ENCODE measurements around the gene SPP2. TPM values are rescaled to one million over a fixed set of nuclear protein-coding genes. Genes with fewer than 3 reads are reported as not detected.

Gene SPP2
- total RNA-seq, 1 experiment from 2014 or later = not detected

GRCh38 chr2:234029150-234029733 lies 21.3 kb upstream of the SPP2 start (continued):
- TF ChIP-seq CDX4 (CRISPR knock-in tag; IDR thresholded peaks at IDR 0.05; ENCODE audit: borderline replicate concordance) = no peak
- TF ChIP-seq, protein P1, sequence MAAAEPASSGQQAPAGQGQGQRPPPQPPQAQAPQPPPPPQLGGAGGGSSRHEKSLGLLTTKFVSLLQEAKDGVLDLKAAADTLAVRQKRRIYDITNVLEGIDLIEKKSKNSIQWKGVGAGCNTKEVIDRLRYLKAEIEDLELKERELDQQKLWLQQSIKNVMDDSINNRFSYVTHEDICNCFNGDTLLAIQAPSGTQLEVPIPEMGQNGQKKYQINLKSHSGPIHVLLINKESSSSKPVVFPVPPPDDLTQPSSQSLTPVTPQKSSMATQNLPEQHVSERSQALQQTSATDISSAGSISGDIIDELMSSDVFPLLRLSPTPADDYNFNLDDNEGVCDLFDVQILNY (CRISPR knock-in tag; IDR thresholded peaks at IDR 0.05) = no peak
- TF ChIP-seq ARID4B (CRISPR knock-in tag; IDR thresholded peaks at IDR 0.05; ENCODE audit: borderline replicate concordance) = no peak
- no peak for TF ChIP-seq SOX15 (CRISPR knock-in tag; IDR thresholded peaks at IDR 0.05)
- TF ChIP-seq AR (CRISPR knock-in tag; IDR thresholded peaks at IDR 0.05) = no peak
- TF ChIP-seq, protein P2, sequence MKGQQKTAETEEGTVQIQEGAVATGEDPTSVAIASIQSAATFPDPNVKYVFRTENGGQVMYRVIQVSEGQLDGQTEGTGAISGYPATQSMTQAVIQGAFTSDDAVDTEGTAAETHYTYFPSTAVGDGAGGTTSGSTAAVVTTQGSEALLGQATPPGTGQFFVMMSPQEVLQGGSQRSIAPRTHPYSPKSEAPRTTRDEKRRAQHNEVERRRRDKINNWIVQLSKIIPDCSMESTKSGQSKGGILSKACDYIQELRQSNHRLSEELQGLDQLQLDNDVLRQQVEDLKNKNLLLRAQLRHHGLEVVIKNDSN (CRISPR knock-in tag; IDR thresholded peaks at IDR 0.05) = no peak

DNA sequence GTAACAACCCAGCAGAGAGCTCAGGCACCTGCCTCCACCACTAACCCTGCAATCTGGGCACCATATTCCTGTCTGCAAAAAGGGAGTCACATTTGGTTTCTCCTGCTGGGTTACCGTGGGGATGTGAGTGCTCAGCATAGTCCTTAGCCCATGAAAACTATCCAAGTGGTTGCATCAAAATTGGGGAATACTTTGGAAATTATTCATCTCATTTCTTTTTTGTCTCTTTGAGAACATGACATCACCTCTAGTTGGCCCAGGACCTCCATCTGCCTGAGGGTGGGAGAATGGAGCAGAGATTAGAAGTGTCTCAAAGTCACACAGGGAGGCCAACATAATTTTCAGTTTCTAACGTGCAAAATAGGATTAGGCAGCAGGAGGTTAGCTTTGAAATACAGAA lies 19.3 kb upstream of the SPP2 start:
- H3K4me3 Mint-ChIP-seq = no peak overlapping the region
- TF ChIP-seq TP53 (CRISPR knock-in tag; IDR thresholded peaks at IDR 0.05) (no peak), AR (CRISPR knock-in tag; IDR thresholded peaks at IDR 0.05) (no peak)
- peaks cover 9% of the 10 kb centered on the region for H3K27me3 Mint-ChIP-seq (ENCODE audit: low read depth)
- 0 out of 2 replicates have a peak, but pooled peaks cover 2% of the 10 kb centered on the region for H3K4me1 Mint-ChIP-seq
- DNase-seq (ENCODE audit: low spot score) (no peak), ATAC-seq (no peak)
- peaks cover 5% of the 10 kb centered on the region; the same call in 1 of the 2 replicates for H3K36me3 Mint-ChIP-seq
- no peak overlapping the region for H3K27ac Mint-ChIP-seq
- peaks cover 15% of the 10 kb centered on the region for H3K9me3 Mint-ChIP-seq
- CTCF ChIA-PET = no interaction called here
- POLR2A ChIA-PET = no interaction called here

DNA sequence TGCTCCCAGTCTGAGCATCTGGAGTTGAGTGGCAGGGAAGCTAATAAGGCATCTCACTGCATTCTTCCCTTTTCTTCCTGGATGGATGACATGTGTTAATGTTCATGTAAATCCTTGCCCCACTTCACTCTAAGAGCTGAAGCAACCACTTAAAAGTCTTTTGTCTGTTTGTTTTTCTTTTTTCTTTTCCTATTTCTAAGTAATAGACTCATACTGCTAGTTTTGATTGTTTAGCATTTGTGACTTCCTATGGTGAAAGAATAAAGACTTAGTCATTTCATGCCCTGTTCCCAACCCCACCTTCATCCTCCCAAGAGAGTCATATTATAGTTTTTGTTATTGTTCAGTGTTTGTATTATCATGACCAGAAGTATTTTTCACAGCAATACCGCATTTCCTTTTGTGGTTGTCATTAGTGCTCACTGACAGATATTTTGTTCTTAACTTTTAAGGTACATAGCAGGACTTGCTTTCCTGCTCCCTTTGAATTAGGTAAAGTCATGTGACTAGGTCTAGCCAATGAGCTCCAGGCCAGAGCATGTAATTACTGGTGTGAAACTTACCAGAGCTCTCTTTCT lies 18.1 kb upstream of the SPP2 start:
- Mint-ChIP-seq H3K27me3 (ENCODE audit: low read depth) (peaks cover 2% of the 10 kb centered on the region; the same call in 1 of the 2 replicates), H3K27ac (no peak overlapping the region), H3K36me3 (peaks cover 5% of the 10 kb centered on the region; the same call in 1 of the 2 replicates), H3K9me3 (peaks cover 24% of the 10 kb centered on the region), H3K4me1 (no peaks in the 10 kb centered on the region), H3K4me3 (no peak overlapping the region)
- ChIA-PET POLR2A (interaction anchor here (0.6 kb wide), 1 partner anchor 21 kb away, joined by 5 read pairs; no protein-coding TSS in a partner anchor), CTCF (interaction anchor here (0.5 kb wide), 1 partner anchor 104 kb away, joined by 4 read pairs; no protein-coding TSS in a partner anchor)
- DNase-seq (ENCODE audit: low spot score) (no peak), ATAC-seq (no peak)
- TF ChIP-seq ZNF263 (CRISPR knock-in tag; IDR thresholded peaks at IDR 0.05; ENCODE audit: low read depth) = no peak
- no peak for TF ChIP-seq FOXJ3 (CRISPR knock-in tag; IDR thresholded peaks at IDR 0.05; ENCODE audit: borderline replicate concordance)
- TF ChIP-seq AR (CRISPR knock-in tag; IDR thresholded peaks at IDR 0.05) = no peak
- no peak for TF ChIP-seq ATF2 (CRISPR knock-in tag; IDR thresholded peaks at IDR 0.05; ENCODE audit: borderline replicate concordance, low read depth)

Measured in WTC11 (cell line).